Neural cell (in vitro differentiated cells): Measurements from ENCODE around the gene CFAP92. TPM values are rescaled to one million over a fixed set of nuclear protein-coding genes. Genes with fewer than 3 reads are reported as not detected.

Experiments used
- H2AFZ ChIP-seq: fragments of 200-600, 300-800 bp; sonication (generic), shearing (Covaris generic); 2 replicates; pipeline ENCODE4 v1.6.0; 2014; ENCODE audit warnings: low read depth, mild to moderate bottlenecking, antibody characterized with exemption, low read length, moderate library complexity
- H3F3A ChIP-seq: fragments of 200-600 bp; shearing (Covaris generic); 2 replicates; pipeline ENCODE4 v1.6.1; 2016; ENCODE audit warnings: mild to moderate bottlenecking, moderate library complexity, mixed read lengths, antibody characterized with exemption, low read length; ENCODE audit not compliant: insufficient read depth, poor library complexity, severe bottlenecking
- H3K27ac ChIP-seq: fragments of 200-600, 300-800 bp; sonication (generic), shearing (Covaris generic); 2 replicates; pipeline ENCODE4 v1.5.1; 2014; ENCODE audit warnings: mild to moderate bottlenecking, low read length, moderate library complexity
- H3K27me3 ChIP-seq: fragments of 300-800, 200-600 bp; sonication (generic), shearing (Covaris generic); 2 replicates; pipeline ENCODE4 v1.6.0; 2014; ENCODE audit warnings: mild to moderate bottlenecking, low read depth, low read length, moderate library complexity; ENCODE audit not compliant: insufficient read depth
- H3K36me3 ChIP-seq: fragments of 300-800, 200-600 bp; sonication (generic), shearing (Covaris generic); 2 replicates; pipeline ENCODE4 v1.5.1; 2014; ENCODE audit warnings: mild to moderate bottlenecking, antibody characterized with exemption, low read length, moderate library complexity; ENCODE audit not compliant: insufficient read depth
- H3K4me2 ChIP-seq: fragments of 300-800, 200-600 bp; sonication (generic), shearing (Covaris generic); 2 replicates; pipeline ENCODE4 v1.6.0; 2014; ENCODE audit warnings: mild to moderate bottlenecking, low read length
- H3K4me3 ChIP-seq: fragments of 300-800, 200-600 bp; sonication (generic), shearing (Covaris generic); 2 replicates; pipeline ENCODE4 v1.5.1; 2014; ENCODE audit warnings: mild to moderate bottlenecking, low read length, moderate library complexity
- H3K79me2 ChIP-seq: fragments of 200-600 bp; shearing (Covaris generic); replicated peaks from 2 replicates; pipeline ENCODE4 v1.6.0; 2014; ENCODE audit warnings: mild to moderate bottlenecking, low read length, moderate library complexity; ENCODE audit not compliant: insufficient read depth
- H3K9ac ChIP-seq: fragments of 300-800, 200-600 bp; sonication (generic), shearing (Covaris generic); 2 replicates; pipeline ENCODE4 v1.6.1; 2016; ENCODE audit warnings: mild to moderate bottlenecking, low read length, mixed read lengths
- H3K9me2 ChIP-seq: fragments of 200-600 bp; shearing (Covaris generic); 2 replicates; pipeline ENCODE4 v1.6.1; 2016; ENCODE audit warnings: mild to moderate bottlenecking, low read length, mixed read lengths; ENCODE audit not compliant: insufficient read depth
- H3K9me3 ChIP-seq: fragments of 200-600, 300-800 bp; sonication (generic), shearing (Covaris generic); 2 replicates; pipeline ENCODE4 v1.6.1; 2016; ENCODE audit warnings: mild to moderate bottlenecking, mixed run types, low read length, moderate library complexity, mixed read lengths
- H4K20me1 ChIP-seq: fragments of 200-600 bp; shearing (Covaris generic); 2 replicates; pipeline ENCODE4 v1.6.1; 2016; ENCODE audit warnings: mild to moderate bottlenecking, mixed run types; ENCODE audit not compliant: insufficient read depth
- EP300 ChIP-seq: fragments of 450-650 bp; conservative IDR thresholded peaks from 2 replicates; pipeline ENCODE4 v1.6.1; 2014; ENCODE audit warnings: antibody characterized with exemption, mild to moderate bottlenecking, moderate library complexity; ENCODE audit not compliant: poor library complexity, severe bottlenecking
- EZH2 ChIP-seq: fragments of 200-600, 300-800 bp; shearing (Covaris generic), sonication (generic); IDR thresholded peaks from 2 replicates; pipeline ENCODE4 v1.6.1; 2014; ENCODE audit warnings: antibody characterized with exemption, low read length, borderline replicate concordance, mild to moderate bottlenecking; ENCODE audit not compliant: insufficient read depth, poor library complexity, severe bottlenecking
- MXI1 ChIP-seq: fragments of 450-650 bp; conservative IDR thresholded peaks from 2 replicates; pipeline ENCODE4 v1.6.1; 2014; ENCODE audit warnings: antibody characterized with exemption, mild to moderate bottlenecking; ENCODE audit not compliant: poor library complexity, severe bottlenecking
- POLR2AphosphoS5 ChIP-seq: IDR thresholded peaks from 2 replicates; pipeline ENCODE4 v1.6.1; 2012
- RAD21 ChIP-seq: fragments of 450-650 bp; conservative IDR thresholded peaks from 2 replicates; pipeline ENCODE4 v1.6.1; 2014; ENCODE audit warnings: antibody characterized with exemption, mild to moderate bottlenecking, moderate library complexity
- SMC3 ChIP-seq: fragments of 450-650 bp; conservative IDR thresholded peaks from 2 replicates; pipeline ENCODE4 v1.6.1; 2014; ENCODE audit warnings: antibody characterized with exemption, mild to moderate bottlenecking, moderate library complexity; ENCODE audit not compliant: poor library complexity
- TAF1 ChIP-seq: IDR thresholded peaks from 2 replicates; pipeline ENCODE4 v1.6.1; 2012; ENCODE audit warnings: low read depth
- polyA plus RNA-seq: library from polyadenylated mRNA; depleted of rRNA; stranded (reverse); fragments of >200 nt; gene quantifications from 2 replicates; pipeline ENCODE4 v1.2.3, GENCODE V29; 2014
- TF ChIP-seq, protein P1 (sequence below): fragments of 450-650 bp; IDR thresholded peaks from 2 replicates; pipeline ENCODE4 v1.5.1; 2014; ENCODE audit warnings: antibody characterized with exemption, mild to moderate bottlenecking, moderate library complexity; ENCODE audit not compliant: poor library complexity, severe bottlenecking
- TF ChIP-seq, protein P2 (sequence below): IDR thresholded peaks from 2 replicates; pipeline ENCODE4 v1.6.1; 2012; ENCODE audit warnings: borderline replicate concordance

CFAP92 gene
- polyA plus RNA-seq, 1 donor from 2014 or later, result 0.69 TPM

DNA sequence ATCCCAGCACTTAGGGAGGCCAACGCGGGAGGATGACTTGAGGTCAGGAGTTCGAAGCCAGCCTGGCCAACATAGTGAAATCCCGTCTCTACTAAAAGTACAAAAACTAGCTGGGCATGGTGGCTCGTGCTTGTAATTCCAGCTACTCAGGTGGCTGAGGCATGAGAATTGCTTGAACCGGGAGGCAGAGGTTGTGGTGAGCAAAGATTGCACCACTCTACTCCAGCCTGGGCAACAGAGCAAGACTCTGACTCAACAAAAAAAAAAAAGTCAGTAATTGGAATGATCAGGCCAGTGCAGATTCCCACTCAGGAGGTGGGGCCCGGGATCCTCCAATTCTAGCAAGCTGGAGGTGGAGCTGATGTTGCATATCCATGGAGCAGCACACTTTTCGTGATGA is 5.6 kb downstream of the CFAP92 start:
- no peak overlapping the region for H3K4me2 ChIP-seq

DNA sequence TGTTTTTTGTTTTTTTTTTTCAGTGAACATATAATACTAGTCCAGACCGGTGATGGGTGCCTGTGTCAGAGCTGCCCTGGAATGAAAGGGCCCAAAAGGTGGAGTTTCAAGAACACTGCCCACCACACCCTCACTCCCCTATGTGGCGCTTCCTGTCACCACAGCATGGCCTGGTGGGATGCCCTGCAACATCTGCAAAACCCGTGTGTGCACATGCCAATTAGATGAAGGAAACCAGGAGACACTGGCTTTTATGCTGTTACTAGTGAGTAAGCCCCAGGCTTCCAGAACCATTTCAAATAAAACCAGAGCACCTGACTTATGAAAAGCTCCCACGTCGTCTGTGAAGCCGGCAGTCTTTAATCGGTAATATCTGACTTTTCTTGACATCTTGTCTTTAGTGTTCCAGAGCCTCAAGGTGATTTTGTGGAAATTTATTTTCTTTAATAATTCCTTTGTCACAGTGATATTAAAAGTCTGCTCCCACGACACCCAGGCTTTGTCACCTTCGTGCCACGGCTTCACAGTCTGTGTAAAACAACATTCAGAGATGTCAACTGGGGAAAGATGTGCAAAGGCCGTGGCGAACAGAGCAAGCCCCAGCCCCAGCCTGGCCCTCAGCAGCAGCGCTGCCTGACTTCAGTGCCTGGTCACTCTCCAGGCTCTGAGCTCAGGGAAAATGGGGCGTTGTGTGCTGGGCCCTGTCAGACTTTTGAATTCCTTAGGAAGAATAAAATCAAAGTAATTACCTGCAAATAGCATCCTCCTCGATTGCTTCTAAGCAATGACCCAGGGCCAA is 6.4 kb downstream of the CFAP92 start:
- Histone ChIP-seq H3K9me2 (no peaks in the 10 kb centered on the region), H3K4me2 (no peak overlapping the region), H4K20me1 (no peaks in the 10 kb centered on the region), H2AFZ (no peak overlapping the region), H3K9ac (no peak overlapping the region), H3K4me3 (no peak overlapping the region), H3F3A (no peaks in the 10 kb centered on the region), H3K27me3 (no peaks in the 10 kb centered on the region), H3K27ac (no peak overlapping the region), H3K9me3 (no peaks in the 10 kb centered on the region), H3K36me3 (no peaks in the 10 kb centered on the region), H3K79me2 (no peaks in the 10 kb centered on the region)
- no peak for TF ChIP-seq TAF1
- TF ChIP-seq RAD21, result no peak
- TF ChIP-seq, protein P1, sequence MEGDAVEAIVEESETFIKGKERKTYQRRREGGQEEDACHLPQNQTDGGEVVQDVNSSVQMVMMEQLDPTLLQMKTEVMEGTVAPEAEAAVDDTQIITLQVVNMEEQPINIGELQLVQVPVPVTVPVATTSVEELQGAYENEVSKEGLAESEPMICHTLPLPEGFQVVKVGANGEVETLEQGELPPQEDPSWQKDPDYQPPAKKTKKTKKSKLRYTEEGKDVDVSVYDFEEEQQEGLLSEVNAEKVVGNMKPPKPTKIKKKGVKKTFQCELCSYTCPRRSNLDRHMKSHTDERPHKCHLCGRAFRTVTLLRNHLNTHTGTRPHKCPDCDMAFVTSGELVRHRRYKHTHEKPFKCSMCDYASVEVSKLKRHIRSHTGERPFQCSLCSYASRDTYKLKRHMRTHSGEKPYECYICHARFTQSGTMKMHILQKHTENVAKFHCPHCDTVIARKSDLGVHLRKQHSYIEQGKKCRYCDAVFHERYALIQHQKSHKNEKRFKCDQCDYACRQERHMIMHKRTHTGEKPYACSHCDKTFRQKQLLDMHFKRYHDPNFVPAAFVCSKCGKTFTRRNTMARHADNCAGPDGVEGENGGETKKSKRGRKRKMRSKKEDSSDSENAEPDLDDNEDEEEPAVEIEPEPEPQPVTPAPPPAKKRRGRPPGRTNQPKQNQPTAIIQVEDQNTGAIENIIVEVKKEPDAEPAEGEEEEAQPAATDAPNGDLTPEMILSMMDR, result no peak
- no peak for TF ChIP-seq POLR2AphosphoS5
- TF ChIP-seq EP300, result no peak
- TF ChIP-seq SMC3, result no peak
- no peak for TF ChIP-seq MXI1
- TF ChIP-seq EZH2, result no peak

More for the DNA sequence above, 5.6 kb downstream of the CFAP92 start:
- Histone ChIP-seq H3K27ac (no peak overlapping the region), H3K36me3 (no peaks in the 10 kb centered on the region), H3K9me3 (no peaks in the 10 kb centered on the region), H3F3A (no peaks in the 10 kb centered on the region), H3K9ac (no peak overlapping the region), H3K27me3 (no peaks in the 10 kb centered on the region), H2AFZ (no peak overlapping the region), H3K4me3 (no peak overlapping the region), H4K20me1 (no peaks in the 10 kb centered on the region), H3K79me2 (no peaks in the 10 kb centered on the region), H3K9me2 (no peaks in the 10 kb centered on the region)
- no peak for TF ChIP-seq SMC3
- TF ChIP-seq, protein P2, sequence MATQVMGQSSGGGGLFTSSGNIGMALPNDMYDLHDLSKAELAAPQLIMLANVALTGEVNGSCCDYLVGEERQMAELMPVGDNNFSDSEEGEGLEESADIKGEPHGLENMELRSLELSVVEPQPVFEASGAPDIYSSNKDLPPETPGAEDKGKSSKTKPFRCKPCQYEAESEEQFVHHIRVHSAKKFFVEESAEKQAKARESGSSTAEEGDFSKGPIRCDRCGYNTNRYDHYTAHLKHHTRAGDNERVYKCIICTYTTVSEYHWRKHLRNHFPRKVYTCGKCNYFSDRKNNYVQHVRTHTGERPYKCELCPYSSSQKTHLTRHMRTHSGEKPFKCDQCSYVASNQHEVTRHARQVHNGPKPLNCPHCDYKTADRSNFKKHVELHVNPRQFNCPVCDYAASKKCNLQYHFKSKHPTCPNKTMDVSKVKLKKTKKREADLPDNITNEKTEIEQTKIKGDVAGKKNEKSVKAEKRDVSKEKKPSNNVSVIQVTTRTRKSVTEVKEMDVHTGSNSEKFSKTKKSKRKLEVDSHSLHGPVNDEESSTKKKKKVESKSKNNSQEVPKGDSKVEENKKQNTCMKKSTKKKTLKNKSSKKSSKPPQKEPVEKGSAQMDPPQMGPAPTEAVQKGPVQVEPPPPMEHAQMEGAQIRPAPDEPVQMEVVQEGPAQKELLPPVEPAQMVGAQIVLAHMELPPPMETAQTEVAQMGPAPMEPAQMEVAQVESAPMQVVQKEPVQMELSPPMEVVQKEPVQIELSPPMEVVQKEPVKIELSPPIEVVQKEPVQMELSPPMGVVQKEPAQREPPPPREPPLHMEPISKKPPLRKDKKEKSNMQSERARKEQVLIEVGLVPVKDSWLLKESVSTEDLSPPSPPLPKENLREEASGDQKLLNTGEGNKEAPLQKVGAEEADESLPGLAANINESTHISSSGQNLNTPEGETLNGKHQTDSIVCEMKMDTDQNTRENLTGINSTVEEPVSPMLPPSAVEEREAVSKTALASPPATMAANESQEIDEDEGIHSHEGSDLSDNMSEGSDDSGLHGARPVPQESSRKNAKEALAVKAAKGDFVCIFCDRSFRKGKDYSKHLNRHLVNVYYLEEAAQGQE, result no peak
- no peak for TF ChIP-seq RAD21
- TF ChIP-seq EZH2, result no peak
- no peak for TF ChIP-seq MXI1
- TF ChIP-seq POLR2AphosphoS5, result no peak
- TF ChIP-seq EP300, result no peak
